NCI-H1436 (cell line): ENCODE measurements around the gene KNG1.

Experiments
- DNase-seq: peaks from one replicate; lab custom pipeline; 2025; lab: John Stamatoyannopoulos, UW

Gene KNG1

DNA sequence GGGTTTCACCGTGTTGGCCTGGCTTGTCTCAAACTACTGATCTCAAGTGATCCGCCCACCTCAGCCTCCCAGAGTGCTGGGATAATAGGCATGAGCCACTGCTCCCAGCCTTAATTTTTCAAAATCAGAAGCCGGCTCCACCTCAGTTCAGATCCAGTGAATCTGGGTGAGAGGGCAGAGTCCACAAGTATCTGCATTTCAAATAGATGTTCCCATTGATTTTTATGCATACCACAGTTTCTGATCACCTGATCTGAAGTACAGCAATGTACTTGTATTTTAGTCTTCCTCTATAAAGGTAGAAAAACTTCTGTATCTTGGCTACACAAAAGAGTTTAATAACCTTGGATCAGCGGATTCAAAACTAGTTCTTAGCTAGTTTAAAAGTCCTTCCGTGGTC lies 62.0 kb downstream of the KNG1 start:
- DNase-seq, result no peak

DNA sequence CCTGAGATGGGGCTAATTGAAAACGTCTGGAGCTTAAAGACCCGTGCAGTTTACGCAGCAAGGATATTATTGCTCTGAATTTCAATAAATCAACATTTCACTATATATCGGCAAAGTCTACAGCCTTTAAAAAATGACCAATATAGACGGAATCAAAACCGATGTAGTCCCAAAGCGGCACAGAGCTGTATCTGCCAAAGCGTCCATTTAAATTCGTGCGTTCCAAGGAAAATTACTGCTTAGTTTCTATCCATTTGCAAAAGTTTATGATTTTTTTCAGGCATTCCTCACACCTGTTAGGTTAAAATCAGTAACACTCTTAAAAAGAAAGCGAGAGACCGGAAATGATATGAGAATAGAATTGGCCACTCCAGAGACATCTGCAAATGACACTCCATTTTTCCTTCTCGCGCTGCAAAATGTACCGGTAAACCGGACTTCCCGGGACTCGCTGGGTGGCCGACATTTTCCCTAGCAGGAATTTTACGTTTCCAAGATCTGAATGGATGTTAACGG lies 65.4 kb downstream of the KNG1 start:
- DNase-seq, result no peak

DNA sequence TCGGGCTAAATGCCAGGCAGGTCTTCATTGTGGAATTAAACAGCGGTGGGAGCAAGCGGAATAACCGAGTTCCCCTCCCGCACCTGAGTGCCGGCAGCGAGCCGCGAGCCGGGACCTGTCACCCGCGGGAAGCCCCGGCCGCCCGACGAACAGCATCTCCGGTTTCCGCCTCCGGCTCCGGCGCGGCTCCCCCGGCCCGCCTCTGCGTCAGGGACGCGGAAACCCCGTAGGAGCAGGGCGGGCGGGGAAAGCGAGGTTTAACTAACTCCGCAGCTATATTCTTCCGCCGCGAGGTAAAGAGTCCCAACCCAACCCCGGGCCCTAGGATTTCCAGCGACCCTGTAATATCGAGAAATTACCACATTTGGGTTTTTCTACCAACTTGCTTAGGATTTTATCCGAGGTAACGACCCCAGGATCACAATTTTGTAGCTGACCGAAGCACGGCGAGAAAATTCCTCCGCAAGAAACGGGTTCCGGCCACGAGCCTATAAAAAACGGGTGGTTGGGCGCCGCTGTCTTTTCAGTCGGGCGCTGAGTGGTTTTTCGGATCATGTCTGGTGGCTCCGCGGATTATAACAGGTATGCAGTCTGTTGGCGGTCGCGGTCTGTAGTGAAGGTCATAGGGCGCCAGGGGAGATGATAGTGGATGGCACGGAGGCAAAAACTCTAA lies 66.0 kb downstream of the KNG1 start, which contains the start of gene EIF4A2:
Gene EIF4A2 (plus strand): TSS at position 520 of the 673 bp plus-strand sequence. CDS start 34 bp downstream, at position 554.
- peak; percentile 92 for DNase-seq

DNA sequence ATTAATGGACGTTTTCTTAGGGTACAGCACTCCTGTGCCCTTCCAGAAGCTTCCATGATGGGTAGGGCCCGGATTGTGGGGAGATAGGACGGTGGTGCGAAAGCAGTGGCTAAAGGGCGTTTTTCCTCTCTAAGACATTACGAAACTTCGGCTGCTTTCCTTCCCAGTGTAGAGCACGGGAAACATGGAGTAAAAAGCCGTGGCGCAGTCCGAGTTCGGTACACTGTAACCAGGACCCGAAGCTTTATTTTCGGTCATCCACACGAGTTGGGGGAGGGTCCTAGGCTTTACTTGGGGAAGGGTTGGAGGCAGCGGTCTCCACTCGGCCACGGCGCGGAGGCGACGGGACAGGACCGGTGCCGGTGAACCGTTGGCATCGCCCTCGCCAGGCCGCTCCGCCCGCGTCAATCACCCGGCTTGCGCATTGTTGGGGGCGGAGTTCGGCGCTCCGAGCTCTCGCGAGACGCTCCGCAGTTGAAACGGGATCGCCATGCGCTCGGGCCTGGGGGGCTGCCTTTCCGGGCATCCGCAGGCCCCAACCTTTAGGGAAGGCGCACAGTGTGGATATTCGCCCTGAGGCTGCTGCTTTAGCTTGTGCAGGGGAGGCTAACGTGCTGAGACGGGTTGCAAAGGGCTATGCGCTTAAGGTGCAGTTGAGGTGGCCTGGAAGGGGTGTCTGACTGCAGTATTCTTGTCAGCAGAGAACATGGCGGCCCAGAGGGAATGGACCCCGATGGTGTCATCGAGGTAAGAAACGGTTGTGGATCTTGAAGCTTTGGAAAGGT lies 66.8 kb downstream of the KNG1 start:
- DNase-seq, result peak; percentile 79

DNA sequence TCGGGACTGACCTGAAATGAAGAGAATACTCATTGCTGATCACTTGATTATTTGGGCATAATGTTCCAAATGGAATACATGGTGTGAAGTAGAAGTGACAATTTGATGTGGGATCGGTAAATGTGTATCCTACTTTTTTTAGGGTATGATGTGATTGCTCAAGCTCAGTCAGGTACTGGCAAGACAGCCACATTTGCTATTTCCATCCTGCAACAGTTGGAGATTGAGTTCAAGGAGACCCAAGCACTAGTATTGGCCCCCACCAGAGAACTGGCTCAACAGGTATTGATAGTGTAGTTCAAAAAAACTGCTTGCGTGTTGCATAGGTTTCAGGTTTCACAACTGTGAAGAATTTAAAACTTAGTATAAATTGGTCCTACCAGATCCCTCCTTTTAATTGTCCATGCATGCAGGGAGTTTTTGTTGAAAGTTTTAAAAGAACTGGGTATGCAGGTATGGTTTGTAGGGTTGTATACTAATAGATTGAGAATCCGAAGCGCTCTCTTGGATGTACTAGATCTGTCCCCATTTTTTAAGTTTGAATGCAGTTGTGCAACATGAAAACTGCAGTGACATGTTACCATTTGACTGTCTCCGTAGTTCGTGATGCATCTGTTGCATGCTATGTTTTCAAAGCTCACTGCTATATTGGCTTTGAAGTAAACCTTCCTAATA lies 67.8 kb downstream of the KNG1 start:
- no peak for DNase-seq

DNA sequence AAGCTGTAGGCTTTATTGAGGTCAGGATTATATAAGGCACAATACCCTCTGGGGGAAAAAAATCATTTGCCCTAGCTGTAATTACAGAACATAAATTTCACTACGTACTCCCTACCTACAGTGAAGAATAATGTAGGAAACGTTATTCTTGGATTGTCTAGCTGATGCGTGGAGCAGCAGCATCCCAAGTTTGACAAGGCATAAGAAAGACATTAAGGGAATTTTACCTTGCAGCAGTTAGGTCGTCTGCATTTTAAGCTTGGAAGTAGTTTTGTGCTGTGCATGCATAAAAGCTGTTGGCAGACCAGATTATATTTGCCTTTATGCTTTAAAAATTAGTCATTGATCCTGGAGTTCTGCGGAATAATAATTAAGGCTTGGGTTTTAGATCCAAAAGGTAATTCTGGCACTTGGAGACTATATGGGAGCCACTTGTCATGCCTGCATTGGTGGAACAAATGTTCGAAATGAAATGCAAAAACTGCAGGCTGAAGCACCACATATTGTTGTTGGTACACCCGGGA lies 68.4 kb downstream of the KNG1 start:
- DNase-seq, result no peak

DNA sequence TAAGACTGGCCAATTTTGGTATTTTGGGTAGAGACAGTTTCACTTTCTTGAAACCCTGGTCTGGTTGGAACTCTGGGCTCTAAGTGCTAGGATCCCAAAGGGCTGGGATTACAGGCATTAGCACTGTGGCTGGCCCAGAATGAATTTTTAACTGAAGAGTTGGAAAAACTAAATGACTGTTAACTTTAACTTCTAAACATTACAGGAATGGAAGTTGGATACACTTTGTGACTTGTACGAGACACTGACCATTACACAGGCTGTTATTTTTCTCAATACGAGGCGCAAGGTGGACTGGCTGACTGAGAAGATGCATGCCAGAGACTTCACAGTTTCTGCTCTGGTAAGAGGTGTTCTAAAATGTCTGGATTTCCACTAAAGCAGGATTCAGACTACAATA lies 69.8 kb downstream of the KNG1 start:
- DNase-seq, result no peak

DNA sequence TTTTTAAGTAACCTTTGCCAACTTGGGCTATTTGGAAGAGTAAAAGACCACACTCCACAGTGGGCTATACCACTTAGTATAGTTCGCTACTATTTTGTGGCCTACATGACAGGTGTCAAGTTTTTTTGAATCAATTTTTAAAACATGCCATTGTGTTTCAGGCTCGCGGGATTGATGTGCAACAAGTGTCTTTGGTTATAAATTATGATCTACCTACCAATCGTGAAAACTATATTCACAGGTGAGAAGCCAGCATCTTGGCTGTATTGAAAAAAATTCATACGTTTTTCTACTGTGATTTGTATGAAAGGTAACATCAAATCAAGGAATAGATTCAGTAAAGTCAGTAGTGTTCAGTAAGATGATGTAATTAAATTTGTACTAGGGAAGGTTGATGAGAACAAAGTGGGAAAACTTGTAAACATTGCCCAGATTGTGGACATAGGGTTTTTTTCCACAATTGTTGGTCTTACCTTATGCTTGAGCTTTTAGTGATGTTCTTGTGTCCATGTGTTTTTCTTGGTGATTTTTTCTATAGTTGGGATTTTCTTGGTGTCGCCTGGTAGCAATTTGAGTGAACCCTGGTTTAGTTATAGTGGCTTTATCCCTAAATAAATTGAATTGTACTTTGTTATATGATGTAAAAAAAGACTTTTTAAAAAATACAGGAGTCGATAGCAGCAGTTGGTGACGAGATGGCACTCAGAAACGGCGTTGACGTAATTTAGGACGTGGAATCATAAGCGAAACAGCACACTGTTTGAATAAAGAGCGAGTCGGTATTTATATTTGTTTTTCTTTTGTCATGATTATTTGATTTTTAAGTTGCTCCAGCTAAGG lies 70.7 kb downstream of the KNG1 start:
- no peak for DNase-seq

DNA sequence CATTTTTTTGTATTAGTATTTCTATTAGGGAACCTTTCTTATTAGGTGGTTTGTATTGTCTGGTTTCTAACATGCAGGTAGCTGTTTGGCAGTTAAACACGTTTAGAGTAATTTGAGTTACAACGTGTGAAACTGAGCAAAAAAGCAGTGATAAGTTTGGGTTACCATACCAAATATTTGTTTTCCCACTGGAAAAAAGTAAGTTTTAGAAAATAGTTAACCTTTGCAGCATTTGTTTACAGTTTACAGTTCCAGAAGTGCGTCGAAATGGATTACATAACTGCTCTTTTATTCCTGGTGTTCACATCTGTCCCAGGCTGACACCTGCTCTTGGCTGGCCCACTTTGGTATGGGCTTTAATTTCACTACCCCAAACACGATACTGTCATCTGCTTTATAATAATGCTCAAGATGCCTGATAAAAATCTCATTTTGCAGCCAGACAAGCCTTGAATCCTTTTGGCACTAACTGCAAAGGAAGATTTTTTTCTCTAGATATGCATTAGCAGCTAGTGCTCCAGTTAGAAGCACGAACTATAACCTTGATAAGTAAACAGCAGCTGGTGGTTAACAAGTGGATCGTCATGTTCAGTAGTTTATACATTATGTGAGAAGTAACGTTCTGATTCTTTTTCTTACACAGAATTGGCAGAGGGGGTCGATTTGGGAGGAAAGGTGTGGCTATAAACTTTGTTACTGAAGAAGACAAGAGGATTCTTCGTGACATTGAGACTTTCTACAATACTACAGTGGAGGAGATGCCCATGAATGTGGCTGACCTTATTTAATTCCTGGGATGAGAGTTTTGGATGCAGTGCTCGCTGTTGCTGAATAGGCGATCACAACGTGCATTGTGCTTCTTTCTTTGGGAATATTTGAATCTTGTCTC lies 71.6 kb downstream of the KNG1 start:
- no peak for DNase-seq

DNA sequence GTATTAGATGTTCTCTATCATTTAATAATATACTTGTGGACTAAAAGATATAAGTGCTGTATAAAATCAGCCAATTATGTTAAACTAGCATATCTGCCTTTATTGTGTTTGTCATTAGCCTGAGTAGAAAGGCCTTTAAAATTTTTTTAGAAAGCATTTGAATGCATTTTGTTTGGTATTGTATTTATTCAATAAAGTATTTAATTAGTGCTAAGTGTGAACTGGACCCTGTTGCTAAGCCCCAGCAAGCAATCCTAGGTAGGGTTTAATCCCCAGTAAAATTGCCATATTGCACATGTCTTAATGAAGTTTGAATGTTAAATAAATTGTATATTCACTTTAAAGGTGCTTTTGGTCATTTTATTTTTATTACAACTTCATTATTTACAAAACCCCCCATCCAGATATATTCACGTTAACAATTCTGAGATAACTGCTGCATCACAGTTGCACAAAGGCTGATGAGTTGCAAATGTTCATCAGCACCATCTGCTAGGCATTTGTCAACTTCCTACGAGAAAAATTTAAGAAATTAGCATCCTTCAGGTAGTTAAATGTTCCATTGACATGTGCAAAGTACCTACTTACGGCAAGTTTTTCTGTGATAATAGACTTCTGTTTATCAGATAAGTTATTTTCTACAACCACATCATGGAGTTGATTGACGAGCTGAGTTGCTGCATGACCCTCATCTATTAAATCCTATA lies 72.5 kb downstream of the KNG1 start:
- no peak for DNase-seq

DNA sequence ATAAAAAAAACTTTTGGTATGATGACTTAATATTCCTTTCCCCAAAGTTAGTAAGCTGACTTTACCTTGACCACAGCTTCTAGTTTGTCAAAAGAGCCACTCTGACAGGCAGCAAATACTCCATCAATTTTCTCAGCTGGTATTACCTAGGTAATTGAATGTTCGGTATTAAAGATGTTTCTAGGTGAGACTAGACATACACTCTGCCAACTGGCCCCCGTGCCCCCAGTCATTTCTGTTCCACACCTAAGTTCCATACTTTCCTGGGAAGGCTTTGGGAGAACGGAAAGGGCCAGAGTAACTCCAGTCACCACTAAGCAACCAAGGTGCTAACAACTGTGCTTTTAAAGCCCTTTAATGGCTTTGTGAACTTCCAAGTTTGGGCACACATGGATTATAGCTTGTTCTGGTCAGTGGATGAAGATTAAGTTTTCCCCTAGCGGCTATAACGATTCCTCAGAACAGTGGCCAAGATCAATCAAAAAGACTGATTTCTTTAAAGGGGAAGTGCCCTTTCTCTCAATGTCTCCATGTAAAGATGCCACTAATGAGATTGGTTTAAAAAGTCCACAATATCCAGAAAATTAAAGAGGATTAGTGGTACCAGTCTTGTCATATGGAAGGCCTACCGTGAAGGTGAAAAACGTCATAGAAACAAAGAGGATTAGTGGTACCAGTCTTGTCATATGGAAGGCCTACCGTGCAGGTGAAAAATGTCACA lies 73.3 kb downstream of the KNG1 start:
- no peak for DNase-seq
